ENCODE measurements around the gene TNFAIP1.

The TNFAIP1 gene

DNA sequence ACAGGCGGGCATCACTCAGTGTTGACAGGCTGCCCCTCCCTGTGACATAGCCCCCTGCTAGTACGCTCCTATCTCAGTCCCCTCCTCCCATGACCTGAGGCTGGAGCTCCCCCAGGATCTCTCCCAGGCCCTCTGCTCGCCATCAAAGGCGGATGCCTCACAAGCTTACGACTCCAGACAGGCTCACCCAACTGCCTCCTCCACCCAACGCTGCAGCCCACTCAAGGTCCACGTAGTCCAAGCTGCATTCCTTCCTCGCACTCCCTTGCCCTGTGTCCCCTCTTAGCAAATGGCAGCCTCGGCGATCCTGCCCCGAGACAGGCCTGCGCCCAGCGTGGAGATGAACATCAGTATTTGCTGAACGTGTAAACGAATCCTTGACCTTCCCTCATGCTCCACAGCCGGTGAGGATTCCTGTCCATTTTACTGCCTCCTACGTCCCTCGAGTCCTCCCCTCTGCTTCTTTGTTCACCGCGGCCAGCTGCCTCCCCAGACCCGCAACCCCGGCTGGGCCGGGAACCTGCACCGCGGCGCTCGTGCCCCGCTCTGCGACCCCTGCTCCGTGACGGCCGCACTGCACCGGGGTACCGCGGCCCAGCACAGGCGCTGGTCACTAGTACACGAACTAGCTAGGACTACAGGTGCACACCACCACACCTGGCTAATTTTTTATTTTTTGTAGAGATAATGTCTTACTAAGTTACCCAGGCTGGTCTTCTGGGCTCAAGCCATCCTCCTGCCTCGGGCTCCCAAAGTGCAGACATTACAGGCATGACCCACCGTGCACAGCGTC is 17.4 kb upstream of the TNFAIP1 start:
- peak overlapping the region; percentile 93 for H3K27ac Mint-ChIP-seq
- no peaks in the 10 kb centered on the region for H3K9me3 Mint-ChIP-seq
- H3K4me3 Mint-ChIP-seq = peak overlapping the region; percentile 93
- peaks cover 12% of the 10 kb centered on the region for H3K27me3 Mint-ChIP-seq (ENCODE audit: low read depth)
- H3K4me1 Mint-ChIP-seq (ENCODE audit: low read depth) = peaks cover 33% of the 10 kb centered on the region
- peaks cover 3% of the 10 kb centered on the region for H3K36me3 Mint-ChIP-seq (ENCODE audit: low read depth)

DNA sequence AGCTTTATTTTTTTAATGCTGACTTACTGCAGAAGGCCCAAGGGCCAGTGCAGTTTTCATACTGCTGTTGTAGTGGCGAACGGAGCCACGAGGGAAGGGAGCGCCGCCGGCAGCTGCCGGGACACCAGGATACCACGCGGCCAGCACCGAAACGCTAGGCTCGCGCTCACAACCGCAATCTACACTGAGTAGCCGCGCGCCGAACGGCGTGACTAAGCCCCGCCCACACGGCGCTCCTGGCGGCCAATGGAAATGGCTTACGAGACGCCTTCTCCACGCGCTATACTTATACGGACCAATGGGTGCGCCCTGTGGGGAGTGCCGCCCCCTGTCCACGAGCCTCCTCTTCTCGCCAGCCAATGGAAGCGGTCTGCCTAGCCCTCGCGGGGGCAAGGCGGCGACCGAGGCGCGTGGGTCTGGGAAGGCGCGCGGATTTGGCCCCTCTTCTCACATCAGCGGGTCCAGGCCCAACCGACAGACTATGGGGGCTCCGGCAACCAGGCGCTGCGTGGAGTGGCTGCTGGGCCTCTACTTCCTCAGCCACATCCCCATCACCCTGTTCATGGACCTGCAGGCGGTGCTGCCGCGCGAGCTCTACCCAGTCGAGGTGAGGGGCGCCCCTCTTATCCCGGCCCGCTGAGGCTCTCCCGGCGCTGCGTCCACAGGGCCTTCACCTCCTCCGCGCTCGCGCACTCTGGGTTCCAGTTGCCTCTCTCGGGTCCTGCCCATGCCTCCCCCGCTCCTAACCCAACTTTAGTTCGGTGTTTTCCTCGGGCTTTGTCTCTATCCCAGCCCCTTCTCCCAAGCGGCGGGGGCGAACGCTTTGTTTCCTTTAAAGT is 16.6 kb upstream of the TNFAIP1 start, which contains the start of gene TMEM97:
TSS of gene TMEM97 (plus strand) at position 442 of the 839 bp plus-strand sequence. CDS start at position 482, 40 bp downstream.
- Mint-ChIP-seq H3K4me3 (peak within 1 kb of the TSS; percentile 93), H3K27ac (peak within 1 kb of the TSS; percentile 93), H3K4me1 (ENCODE audit: low read depth) (peaks cover 33% of the 10 kb centered on the region), H3K36me3 (ENCODE audit: low read depth) (peaks cover 3% of the 10 kb centered on the region), H3K27me3 (ENCODE audit: low read depth) (peaks cover 4% of the 10 kb centered on the region), H3K9me3 (no peaks in the 10 kb centered on the region)

GRCh38 chr17:28319598-28319935 is 16.0 kb upstream of the TNFAIP1 start:
- Mint-ChIP-seq H3K4me1 (ENCODE audit: low read depth) (peaks cover 33% of the 10 kb centered on the region), H3K36me3 (ENCODE audit: low read depth) (peaks cover 3% of the 10 kb centered on the region), H3K4me3 (peak overlapping the region; percentile 93), H3K27ac (peak overlapping the region; percentile 93), H3K27me3 (ENCODE audit: low read depth) (peaks cover 3% of the 10 kb centered on the region), H3K9me3 (no peaks in the 10 kb centered on the region)

- Mint-ChIP-seq H3K27ac (peak overlapping the region; percentile 93), H3K4me3 (peak overlapping the region; percentile 93), H3K36me3 (ENCODE audit: low read depth) (peaks cover 5% of the 10 kb centered on the region), H3K9me3 (no peaks in the 10 kb centered on the region), H3K27me3 (ENCODE audit: low read depth) (peaks cover 3% of the 10 kb centered on the region), H3K4me1 (ENCODE audit: low read depth) (peaks cover 33% of the 10 kb centered on the region)
These were observed 15.1 kb upstream of the TNFAIP1 start for GRCh38 chr17:28320215-28321061.

GRCh38 chr17:28324267-28324745 is 11.3 kb upstream of the TNFAIP1 start:
- Mint-ChIP-seq H3K27ac (no peak overlapping the region), H3K27me3 (ENCODE audit: low read depth) (no peaks in the 10 kb centered on the region), H3K9me3 (no peaks in the 10 kb centered on the region), H3K36me3 (ENCODE audit: low read depth) (peaks cover 20% of the 10 kb centered on the region), H3K4me3 (no peak overlapping the region), H3K4me1 (ENCODE audit: low read depth) (peaks cover 24% of the 10 kb centered on the region)

DNA sequence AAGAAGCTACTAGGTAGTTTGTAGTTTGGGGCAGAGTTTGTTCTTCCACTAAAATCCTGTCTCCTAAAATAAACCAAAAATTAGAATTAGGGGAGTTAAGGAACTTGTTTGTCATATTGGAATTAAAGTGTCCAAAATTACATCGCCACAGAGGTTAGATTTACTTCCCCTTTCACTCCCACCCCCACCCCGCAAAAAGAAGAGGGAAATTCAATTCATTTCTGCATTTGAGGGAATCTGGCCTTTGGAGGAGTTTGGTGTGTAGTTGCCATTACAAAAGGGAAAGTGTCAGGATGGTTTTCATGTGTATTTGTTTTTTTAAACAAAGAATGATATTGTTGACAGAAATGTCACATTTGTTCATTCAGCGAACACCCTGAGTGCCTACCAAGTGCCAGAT is 10.8 kb upstream of the TNFAIP1 start:
- no peaks in the 10 kb centered on the region for H3K9me3 Mint-ChIP-seq
- peaks cover 21% of the 10 kb centered on the region for H3K4me1 Mint-ChIP-seq (ENCODE audit: low read depth)
- peaks cover 20% of the 10 kb centered on the region for H3K36me3 Mint-ChIP-seq (ENCODE audit: low read depth)
- H3K27me3 Mint-ChIP-seq (ENCODE audit: low read depth) = no peaks in the 10 kb centered on the region
- H3K27ac Mint-ChIP-seq = no peak overlapping the region
- H3K4me3 Mint-ChIP-seq = no peak overlapping the region

GRCh38 chr17:28325211-28325610 is 10.3 kb upstream of the TNFAIP1 start:
- Mint-ChIP-seq H3K36me3 (ENCODE audit: low read depth) (peaks cover 20% of the 10 kb centered on the region), H3K27ac (no peak overlapping the region), H3K4me3 (no peak overlapping the region), H3K9me3 (no peaks in the 10 kb centered on the region), H3K4me1 (ENCODE audit: low read depth) (peaks cover 17% of the 10 kb centered on the region), H3K27me3 (ENCODE audit: low read depth) (no peaks in the 10 kb centered on the region)

DNA sequence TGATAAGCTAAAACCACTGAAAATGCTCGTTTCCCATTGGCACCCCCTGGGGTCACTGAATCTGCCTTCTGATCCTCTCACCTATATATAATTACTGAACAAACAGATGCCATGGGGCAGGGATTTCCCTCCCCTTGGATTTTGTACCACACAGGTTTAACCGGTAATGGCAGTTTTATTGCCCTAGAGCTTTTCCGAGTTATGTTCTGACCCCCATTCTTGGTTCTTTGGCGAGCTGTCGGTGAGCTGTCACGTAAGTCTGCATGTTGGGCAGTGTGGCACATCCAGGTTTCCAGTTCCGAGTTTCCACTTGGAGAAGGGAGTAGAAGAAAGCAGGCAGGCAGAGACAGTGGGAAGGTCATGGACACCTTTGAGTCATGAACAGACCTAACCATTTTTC is 9.4 kb upstream of the TNFAIP1 start:
- Mint-ChIP-seq H3K9me3 (no peaks in the 10 kb centered on the region), H3K27me3 (ENCODE audit: low read depth) (no peaks in the 10 kb centered on the region), H3K36me3 (ENCODE audit: low read depth) (peaks cover 17% of the 10 kb centered on the region), H3K27ac (no peak overlapping the region), H3K4me3 (no peak overlapping the region), H3K4me1 (ENCODE audit: low read depth) (peaks cover 10% of the 10 kb centered on the region)

GRCh38 chr17:28327031-28327607 is 8.4 kb upstream of the TNFAIP1 start:
- Mint-ChIP-seq H3K4me3 (no peak overlapping the region), H3K36me3 (ENCODE audit: low read depth) (peaks cover 17% of the 10 kb centered on the region), H3K27ac (peak overlapping the region; percentile 15), H3K4me1 (ENCODE audit: low read depth) (peaks cover 6% of the 10 kb centered on the region), H3K9me3 (no peaks in the 10 kb centered on the region), H3K27me3 (ENCODE audit: low read depth) (no peaks in the 10 kb centered on the region)

DNA sequence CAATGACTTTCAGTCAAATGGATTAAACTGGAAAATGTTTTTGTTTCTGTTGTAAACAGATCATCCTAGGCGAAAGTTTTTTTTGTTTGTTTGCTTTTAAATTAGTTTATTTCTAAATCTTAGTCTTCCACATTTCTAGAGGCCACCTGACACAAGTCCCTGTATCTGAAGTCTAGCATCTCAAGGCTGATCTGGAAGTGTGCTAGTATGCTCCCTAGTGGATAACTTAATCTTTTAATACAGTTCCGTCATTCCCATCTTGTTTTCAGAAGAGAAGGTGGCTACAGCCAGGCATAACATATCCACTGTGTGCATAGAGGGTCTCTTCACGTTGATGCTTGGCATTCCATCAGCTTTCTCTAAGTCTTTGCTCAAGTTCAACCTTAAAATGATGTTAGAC is 7.9 kb upstream of the TNFAIP1 start:
- Mint-ChIP-seq H3K27me3 (ENCODE audit: low read depth) (no peaks in the 10 kb centered on the region), H3K27ac (no peak overlapping the region), H3K4me1 (ENCODE audit: low read depth) (peaks cover 7% of the 10 kb centered on the region), H3K4me3 (no peak overlapping the region), H3K9me3 (no peaks in the 10 kb centered on the region), H3K36me3 (ENCODE audit: low read depth) (peaks cover 17% of the 10 kb centered on the region)

DNA sequence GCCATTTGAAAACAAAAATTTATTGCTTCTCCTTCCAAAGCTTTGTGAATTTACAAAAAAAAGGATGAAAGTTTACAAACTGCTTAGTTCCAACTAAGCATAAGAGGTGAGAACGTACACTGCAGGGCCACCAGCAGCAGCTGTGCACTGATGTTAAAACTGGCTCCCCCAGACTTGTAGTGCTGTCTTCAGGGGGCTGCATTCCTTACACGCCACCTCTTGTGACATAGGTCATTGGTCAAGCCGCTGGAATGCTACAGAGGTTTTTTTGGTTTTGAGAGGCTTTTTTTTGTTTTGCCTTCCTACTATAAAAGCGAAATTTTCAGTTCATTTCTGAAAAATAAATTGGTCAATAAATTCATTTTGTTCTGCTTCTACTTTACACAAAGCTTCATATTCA is 7.2 kb upstream of the TNFAIP1 start:
- Mint-ChIP-seq H3K27me3 (ENCODE audit: low read depth) (no peaks in the 10 kb centered on the region), H3K4me3 (no peak overlapping the region), H3K36me3 (ENCODE audit: low read depth) (peaks cover 17% of the 10 kb centered on the region), H3K4me1 (ENCODE audit: low read depth) (peaks cover 7% of the 10 kb centered on the region), H3K27ac (no peak overlapping the region), H3K9me3 (no peaks in the 10 kb centered on the region)

DNA sequence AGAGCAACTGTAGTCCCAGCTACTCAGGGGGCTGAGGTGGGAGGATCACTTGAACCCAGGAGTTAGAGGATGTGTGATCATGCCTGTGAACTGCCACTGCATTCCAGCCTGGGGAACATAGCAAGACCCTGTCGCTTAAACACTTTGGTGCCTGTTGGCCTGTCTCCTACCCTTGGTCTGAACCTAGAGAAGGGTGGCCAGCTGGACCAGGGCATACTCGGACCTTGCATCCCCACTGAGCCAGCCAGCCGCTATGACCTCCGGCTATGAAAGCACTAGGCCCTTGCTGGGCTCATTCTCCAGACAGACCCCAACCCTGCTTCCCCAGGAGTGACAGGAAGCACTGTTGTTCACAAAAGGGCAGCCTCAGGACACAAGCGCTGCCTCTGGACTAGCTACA is 4.9 kb upstream of the TNFAIP1 start:
- Mint-ChIP-seq H3K27ac (no peak overlapping the region), H3K9me3 (no peaks in the 10 kb centered on the region), H3K4me1 (ENCODE audit: low read depth) (peaks cover 19% of the 10 kb centered on the region), H3K36me3 (ENCODE audit: low read depth) (peaks cover 15% of the 10 kb centered on the region), H3K4me3 (no peak overlapping the region), H3K27me3 (ENCODE audit: low read depth) (no peaks in the 10 kb centered on the region)

- Mint-ChIP-seq H3K4me1 (ENCODE audit: low read depth) (peaks cover 24% of the 10 kb centered on the region), H3K4me3 (no peak overlapping the region), H3K27me3 (ENCODE audit: low read depth) (no peaks in the 10 kb centered on the region), H3K9me3 (no peaks in the 10 kb centered on the region), H3K36me3 (ENCODE audit: low read depth) (peaks cover 7% of the 10 kb centered on the region), H3K27ac (no peak overlapping the region)
These were observed 3.6 kb upstream of the TNFAIP1 start for GRCh38 chr17:28331891-28332420.

All from T-helper 1 cell treated with Interleukin-12 subunit alpha and Interleukin-12 subunit beta and Interleukin-4 antibody, amounts not matched to agents 30 μg/mL and 1 μg/mL, for 36 hours (primary cell).